GM18907 (cell line): ENCODE data around the gene IGFBP7.

ENCODE experiments used
- ATAC-seq: cut with Tn5 transposase; IDR thresholded peaks from one replicate; pipeline ENCODE4 v1.9.1; 2021; ENCODE audit warnings: mild to moderate bottlenecking, moderate library complexity; ENCODE audit not compliant: unreplicated experiment

IGFBP7 gene, protein sequence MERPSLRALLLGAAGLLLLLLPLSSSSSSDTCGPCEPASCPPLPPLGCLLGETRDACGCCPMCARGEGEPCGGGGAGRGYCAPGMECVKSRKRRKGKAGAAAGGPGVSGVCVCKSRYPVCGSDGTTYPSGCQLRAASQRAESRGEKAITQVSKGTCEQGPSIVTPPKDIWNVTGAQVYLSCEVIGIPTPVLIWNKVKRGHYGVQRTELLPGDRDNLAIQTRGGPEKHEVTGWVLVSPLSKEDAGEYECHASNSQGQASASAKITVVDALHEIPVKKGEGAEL

DNA sequence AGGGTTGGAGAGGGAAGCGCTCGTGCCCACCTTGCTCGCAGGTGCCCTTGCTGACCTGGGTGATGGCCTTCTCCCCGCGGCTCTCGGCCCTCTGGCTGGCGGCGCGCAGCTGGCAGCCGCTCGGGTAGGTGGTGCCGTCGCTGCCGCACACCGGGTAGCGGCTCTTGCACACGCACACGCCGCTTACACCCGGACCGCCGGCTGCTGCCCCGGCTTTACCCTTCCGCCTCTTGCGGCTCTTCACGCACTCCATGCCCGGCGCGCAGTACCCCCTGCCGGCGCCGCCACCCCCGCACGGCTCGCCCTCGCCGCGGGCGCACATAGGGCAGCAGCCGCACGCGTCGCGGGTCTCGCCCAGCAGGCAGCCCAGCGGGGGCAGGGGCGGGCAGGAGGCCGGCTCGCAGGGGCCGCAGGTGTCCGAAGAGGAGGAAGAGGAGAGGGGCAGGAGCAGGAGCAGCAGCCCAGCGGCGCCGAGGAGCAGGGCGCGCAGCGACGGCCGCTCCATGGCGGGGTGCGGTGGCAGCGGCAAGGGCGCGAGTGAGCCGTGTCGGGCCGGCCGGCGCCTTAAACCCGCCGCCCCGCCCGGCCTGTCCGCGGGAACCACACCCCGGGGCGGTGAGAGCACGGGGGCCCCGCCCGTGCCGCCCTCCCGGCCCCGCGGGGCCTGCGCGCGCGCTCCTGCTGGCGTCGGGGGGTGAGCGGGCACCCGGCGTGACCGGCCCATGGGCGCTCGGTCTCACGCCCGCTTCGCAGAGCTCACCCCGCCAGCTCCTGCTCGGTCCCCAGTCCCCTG lies at the start of gene IGFBP7:
TSS of gene IGFBP7 (minus strand) at position 539 of the 793 bp plus-strand sequence. CDS start at position 505, 34 bp downstream.
- peak; percentile 47 for ATAC-seq

DNA sequence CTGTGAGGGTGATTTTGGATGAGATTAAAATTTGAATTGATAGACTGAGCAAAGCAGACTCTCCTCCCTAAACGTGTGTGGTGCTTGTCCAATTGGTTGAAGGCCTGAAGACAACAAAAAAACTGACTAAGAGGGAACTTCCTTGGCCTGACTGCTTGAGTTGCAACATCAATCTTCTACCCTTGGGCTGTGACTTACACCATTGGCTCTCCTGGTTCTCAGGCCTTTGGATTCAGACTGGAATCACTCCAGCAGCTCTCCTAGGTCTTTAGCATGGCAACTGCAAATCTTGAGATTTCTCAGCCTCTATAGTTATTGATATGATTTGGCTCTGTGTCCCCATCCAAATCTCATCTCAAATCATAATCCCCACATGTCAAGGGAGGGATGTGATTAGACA lies 49.7 kb upstream of the IGFBP7 start:
- ATAC-seq = no peak

DNA sequence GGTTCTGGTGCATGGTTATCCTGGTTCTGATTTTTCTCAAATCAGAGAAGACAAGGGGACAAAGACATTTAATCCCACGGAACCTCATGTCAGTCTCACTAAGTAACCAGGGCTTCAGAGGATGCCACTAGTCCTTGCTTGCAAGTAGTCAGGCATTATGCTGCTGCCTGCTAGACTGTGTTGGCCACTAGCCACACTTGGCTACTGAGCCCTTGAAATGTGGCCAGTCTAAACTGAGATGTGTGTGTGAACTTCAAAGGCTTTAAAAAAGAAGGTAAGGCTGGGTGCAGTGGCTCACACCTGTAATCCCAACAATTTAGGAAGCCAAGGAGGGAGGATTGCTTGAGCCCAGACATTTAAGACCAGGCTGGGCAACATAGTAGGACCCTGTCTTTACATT lies 48.6 kb upstream of the IGFBP7 start:
- no peak for ATAC-seq

DNA sequence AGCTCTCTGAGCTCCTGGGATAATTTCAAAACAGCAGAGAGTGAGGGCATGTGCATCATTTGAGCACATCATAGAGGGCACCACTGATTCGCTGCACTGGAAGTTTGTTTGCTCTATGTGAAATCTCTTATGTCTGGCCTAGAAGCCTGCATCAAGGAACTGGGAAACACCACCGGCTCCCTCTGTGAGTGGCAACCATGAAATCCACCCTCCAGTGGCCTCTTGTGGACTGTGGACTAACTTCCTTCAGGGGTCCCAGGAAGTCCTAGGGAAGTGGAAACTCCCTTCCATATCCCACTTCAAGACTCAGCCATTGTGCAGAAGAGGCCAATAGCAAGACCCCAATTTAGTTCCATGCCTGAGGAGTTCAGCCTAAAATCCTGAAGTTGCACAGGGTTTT lies 48.0 kb upstream of the IGFBP7 start:
- ATAC-seq = no peak

DNA sequence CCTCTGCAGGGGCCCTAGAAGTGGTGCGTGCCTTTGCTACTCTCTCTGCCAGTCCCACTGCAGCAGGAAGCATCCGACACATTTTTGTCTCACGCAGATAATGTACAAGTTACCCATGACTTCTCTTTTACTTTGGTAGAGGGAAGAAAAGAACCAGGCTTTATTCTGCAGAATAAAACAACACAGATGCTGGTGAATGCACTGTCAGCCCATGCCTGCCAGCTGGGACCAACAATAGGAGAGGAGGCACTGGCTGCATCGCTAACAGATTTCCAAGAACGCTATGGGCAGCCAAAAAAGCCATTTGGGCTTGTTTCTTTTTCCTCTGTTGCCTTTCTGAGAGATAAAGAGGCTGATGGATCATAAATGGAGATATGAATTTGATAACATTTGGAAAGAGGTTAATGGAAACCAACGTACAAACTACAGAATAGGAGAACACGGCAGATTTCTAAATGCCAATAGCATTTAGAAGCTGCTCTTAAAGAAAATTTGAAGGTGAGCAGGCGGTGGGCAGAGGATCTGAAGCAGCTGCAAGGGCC lies 47.5 kb upstream of the IGFBP7 start:
- ATAC-seq = no peak

DNA sequence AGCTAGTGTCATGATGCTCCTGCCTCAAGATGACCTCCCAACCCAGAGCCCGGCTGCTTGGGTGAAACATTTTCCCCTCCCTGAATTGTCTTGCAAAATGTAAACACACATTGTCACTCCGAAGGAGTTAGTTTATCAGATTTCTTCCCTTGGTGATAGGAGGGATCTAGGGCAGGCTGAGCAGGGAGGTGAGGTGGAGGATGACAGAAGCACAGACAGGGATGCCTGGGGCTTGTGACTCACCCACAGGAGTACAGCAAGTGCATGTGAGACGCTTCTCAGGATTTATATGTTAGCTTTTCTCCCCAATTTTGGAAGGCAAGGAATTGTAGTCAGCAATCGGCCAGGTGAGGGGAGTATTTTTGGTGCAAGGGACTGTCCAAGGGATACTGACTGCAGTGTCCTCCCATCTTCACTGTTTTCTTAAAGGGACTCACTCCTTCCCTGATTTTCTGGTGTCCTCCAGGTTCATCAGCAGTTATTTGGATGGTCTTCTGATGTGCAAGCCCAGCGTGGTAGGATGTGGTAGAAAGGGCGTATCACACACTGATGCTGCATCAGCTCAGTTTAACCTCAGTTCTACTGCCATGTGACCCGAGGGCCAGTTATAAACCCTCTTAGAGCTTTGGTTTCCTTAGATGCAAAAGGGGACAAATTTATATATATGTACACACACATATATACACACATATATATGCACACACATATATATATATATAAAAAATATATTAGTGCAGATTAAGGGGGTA lies 46.2 kb upstream of the IGFBP7 start:
- ATAC-seq = no peak

DNA sequence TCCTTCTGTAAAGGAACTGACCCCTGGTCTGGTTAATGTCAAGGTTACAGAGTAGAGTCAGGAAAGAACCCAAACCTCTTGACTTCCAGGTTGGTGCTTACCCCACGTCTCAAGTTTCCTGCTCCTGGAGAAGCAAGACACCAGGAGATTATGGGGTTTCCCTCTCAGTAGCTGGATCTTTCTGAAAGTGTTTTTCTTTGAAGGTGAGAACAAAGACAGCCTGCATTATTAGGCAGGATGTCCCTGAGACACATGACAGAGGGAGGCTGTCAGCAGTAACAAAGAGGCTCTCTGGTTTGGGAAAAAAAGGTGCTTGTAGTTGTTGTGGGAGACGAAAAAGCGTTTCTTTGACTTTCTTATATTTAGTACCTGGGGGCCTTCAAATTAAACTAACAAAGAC lies 44.7 kb upstream of the IGFBP7 start:
- no peak for ATAC-seq

DNA sequence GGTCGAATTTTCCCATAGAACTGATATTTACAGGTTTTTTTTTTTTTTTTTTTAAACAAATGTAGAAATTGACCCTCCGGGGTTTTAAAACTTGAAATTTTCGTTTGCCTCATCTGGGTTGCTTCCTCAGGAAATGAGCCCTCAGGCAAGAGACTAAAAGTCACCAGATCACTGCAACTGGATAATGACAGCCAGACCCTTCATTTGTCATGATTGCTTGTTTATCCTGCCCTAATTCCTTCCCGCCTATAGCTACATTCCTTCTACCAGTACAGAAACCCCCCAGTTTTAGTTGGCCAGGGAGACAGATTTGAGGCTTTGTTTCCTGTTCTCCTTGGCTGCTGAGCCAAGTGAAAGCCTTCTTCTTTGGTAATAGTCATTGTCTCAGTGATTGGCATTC lies 44.0 kb upstream of the IGFBP7 start:
- no peak for ATAC-seq

DNA sequence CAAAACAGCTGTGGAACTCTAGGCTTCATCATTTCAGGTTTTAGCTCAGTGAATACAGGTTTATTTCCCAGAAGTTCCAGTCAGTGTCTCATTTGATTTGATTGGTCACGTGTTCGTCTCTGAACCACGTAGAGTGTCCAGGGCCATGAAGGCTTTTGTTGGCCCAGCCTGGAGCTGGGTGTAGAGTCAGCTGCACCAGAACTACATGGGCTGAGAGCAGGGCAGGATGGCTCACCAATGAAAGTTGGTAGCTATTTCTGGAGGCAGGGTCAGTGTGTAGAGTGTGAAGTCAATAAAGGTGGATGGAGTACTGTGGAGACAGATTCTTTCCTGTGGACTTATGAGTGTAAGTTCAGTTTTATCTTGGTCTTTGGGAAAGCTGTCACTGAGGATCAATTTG lies 43.0 kb upstream of the IGFBP7 start:
- ATAC-seq = no peak

DNA sequence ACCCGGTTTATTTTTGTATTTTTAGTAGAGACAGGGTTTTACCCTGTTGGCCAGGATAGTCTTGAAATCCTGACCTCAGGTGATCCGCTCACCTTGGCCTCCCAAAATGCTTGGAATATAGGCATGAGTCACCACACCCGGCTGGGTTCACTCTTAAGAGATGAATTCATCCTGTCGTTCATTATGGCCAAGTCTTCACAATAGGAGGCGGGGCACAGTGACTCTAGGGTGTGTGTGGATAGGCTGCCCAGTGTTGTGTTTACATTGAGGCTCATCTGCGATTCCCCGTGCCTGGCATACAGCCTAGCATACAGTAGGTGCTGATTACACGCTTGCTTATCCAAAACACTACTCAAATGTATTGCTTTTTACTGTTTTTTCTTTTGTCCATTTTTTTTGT lies 41.3 kb upstream of the IGFBP7 start:
- ATAC-seq = no peak

DNA sequence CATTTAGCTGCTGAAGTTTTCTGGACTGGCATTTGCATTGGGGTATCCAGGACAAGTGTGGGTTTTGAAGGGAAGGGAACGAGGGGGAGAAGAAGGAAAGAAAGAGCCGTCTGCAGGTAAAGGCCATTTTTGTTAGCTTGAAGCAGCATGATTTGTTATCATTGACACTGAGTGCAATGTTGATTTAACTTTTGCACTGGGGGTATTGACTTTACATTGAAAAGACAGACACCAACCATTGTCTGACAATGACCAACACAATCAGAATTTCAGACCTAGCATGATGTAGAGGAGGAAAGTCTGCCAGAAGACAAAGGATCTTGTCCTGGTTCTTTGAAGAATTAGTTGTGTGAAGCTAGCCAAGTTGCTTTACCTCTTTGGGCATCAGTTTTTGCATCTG lies 39.6 kb upstream of the IGFBP7 start:
- no peak for ATAC-seq

DNA sequence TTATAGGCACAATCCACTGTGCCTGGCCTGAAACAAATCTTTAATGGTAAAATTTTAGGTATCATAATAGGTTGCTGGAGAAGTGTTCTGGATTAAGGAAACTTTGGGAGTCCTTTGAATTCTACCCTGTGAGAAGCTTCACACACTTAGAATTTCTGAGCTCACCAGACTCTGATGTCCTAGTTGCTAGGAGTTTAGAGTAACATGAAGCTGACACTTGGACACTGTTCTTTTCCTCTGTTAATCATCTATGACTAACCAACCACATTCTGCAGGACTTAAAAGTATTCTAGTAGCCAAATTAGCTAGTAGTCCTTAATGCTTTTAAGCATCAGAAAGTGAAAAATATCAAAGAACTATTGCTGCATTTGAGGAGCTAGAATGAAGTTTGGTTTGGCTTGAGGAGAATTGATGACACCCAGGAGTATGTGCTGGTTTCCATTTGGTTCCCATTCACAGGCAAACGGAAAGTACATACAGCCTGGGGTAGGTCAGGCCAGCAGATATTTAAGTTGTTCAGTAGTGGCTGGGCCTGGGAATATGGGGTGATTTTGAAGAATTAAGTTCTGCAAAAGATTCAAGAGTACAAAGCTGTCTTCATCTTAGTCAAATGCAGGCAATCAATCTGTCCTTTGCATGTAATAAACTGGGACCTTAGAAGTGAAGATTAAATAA lies 38.8 kb upstream of the IGFBP7 start:
- ATAC-seq = no peak

DNA sequence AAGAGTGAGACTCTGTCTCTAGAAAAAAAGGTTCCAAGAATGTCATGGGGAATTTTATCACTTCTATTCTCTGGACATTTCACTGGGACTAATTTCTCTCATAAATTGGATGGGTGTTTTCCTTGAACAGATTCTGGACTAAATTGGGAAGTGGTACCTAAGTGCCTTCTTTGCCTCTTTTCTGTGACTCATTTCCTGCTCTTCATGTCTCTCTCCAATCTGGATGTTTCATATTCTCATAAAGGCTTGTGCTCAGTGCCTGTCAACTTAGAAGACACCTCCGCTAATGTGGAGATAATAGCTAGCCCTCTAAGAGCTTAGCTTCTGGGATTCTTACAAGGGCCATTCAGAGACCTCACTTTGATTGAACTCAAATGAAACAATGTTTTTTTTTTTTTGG lies 38.0 kb upstream of the IGFBP7 start:
- ATAC-seq = no peak

DNA sequence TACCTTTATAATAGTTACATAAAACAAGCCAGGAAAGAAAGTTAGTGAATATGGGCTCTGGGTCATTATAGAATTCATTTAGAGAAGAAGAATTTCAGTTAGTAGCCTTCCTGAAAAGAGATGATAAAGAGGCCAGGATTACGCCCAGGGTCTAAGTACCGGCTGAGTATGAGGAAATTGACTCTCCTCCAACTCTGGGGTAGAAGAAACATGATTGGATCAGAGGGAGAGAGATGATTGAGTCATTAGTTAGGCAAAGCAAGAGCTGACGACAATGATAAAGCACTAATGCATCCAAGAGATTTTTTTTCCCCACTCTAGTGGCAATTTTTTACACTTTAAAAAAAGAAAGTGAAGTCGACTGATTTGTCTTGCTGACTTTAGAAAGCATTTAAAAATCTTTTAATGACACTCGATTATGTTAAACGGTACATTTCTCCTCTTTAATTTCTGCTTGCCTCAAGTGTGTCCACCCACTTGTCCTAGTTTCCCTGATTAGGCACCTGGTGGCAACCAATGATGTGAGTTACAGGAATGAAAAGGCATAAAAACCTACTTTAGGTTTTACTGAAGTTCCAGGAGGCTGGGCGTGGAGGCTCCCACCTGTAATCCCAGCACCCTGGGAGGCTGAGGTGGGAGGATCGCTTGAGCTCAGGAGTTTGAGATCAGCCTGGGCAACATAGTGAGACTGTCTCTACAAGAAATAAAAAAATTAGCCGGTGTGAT lies 37.3 kb upstream of the IGFBP7 start:
- ATAC-seq = no peak

DNA sequence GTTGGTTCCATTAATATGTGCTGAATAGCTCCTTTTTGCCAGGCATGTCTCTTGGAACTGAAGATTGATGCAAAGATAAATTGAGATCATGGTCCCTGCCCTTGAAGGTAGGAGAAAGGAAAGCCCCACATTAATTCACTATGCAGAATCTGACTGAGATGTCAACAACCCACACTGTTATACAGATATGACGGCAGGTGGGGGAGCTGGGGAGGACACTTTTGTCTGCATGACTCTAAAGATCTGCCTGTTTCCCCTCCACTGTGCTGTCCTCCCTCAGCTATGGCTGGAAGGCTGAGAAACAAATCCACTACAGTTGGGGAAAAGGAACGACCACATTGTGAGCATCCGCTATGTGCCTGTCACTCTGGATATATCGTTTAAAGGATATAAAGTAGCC lies 36.3 kb upstream of the IGFBP7 start:
- no peak for ATAC-seq

DNA sequence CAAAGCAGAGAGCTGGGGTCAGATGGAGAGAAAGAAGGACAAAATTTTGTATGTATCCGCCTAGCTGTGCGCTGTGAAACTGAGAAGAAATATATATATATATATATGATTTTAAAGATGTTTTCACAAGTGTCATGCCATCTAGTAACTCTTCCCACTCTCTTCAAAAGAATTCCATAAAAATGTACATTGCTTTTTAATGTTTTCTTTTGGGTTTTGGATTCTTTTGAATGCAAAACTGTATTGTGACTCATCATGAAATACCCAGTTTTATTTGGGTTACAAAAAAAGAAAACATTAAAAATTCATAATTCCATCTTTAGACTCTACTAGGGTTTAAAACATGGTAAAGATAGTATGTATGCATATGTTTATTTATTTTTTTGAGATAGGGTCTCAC lies 34.3 kb upstream of the IGFBP7 start:
- ATAC-seq = no peak

DNA sequence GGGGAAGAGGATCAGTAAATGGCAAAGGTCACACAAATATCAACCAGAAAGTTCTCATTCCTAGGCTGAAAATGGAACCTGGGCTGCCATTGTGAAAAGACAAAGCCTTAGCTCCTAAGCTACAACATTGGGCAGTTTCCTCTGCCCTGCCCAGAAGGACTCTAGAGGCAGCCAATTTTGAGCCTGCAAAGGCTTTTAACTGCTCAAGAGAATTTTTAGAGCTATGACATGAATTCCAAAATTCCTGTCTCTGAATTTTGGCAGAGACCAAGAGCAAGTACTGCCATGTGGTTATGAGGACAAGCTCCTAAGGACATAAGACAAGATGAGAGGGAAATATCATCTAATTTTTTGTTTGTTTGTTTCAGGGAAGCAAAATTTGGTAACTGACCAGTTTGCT lies 29.6 kb upstream of the IGFBP7 start:
- ATAC-seq = no peak

DNA sequence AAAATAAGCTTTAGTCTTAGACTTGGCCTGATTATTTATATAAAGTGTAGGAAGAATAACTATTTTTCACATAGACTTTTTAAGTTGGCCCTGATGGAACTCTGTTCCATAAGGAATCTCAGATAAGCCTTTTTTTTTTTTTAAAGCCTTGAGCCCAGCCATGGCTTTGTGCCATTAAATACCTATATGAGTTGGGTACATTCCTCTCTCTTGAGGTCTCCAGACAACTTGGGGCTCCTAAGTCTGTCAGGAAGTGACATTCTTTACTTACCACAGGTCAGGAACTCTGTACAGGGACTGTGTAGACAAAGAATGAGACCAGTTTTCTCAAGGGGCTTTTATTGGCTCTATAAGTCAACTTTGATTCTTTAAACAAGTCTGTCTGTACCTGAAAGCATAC lies 27.1 kb upstream of the IGFBP7 start:
- no peak for ATAC-seq

DNA sequence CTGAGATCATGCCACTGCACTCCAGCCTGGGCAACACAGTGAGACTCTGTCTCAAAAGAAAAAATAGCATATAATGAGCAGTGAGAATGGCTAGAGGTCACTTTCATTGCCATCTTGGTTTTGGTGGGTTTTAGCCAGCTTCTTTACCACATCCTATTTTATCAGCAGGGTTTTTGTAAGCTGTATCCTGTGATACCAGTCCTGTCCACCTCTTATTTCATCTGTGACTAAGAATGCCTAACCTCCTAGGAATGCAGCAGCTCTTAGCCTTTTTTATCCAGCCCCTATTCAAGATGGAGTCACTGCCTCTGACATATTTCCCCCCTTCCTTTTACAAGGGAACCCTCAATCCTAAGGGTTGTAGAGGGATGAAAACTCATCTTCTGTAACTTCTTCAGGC lies 26.1 kb upstream of the IGFBP7 start:
- ATAC-seq = no peak

DNA sequence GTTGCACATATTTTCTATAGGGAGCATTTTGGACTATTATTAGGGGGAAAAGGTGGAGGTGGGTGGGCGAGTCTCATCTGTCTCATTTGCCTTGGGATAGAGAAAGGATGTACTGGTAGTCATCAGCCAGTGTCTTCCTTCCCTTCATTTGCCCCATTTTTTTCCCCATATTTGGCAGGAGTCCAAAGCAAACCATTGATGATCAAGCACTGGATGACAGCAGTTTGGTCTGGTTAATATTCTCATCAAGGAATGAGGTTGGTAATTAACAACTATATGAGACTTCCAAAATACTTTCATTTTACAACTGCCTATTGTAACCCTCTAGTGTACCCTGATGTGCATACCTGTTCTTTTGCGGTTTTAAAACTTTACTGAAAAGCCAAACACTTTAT lies 22.6 kb upstream of the IGFBP7 start:
- ATAC-seq = no peak
